ENCODE measurements around the gene DAAM1.

DNA sequence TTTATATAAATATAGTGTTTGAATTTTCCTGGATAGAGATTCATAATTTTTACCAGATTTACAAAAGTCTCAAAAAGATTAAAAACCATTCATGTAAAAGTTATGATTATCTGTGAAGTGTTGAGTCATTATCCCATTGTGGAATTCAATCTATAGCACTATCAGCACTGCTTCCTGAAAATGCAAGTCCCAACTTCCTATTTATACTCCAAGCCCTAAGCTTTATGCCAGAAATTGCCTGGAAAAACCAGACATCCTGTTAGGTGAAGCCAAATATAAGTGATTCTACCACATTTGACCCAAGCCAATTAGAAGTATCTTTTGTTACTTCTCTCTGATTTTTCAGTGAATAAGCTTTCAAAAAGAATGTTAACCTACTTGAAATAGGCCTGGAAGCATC is 147.6 kb downstream of the DAAM1 start:
- TF ChIP-seq POLR2A (IDR thresholded peaks at IDR 0.05): no peak
- no peak for TF ChIP-seq POLR2AphosphoS5 (IDR thresholded peaks at IDR 0.05)

Data from spleen (tissue), 3 donors.